Activated CD4-positive, alpha-beta T cell treated with anti-CD3 and anti-CD28 coated beads, Interleukin-2, amount 10 ng/mL, durations not matched to agents 7 days and 5 days (primary cell): ENCODE data around the gene ERFL. TPM values are rescaled to one million over a fixed set of nuclear protein-coding genes. Genes with fewer than 3 reads are reported as not detected.
"Not testable (repeated sequence)": the region's sequence is repeated elsewhere in the genome, so short reads cannot be mapped to it uniquely, and the experiment has no call there.

Experiments used
- CTCF ChIA-PET: fragments of 350-600 bp; sonication (Branson Sonifier 250); formaldehyde crosslinking; loops from one replicate; lab custom pipeline; 2021; ENCODE audit warnings: antibody characterized with exemption; lab: Charles Lee
- POLR2A ChIA-PET: fragments of 350-600 bp; sonication (Branson Sonifier 250); formaldehyde crosslinking; loops from one replicate; lab custom pipeline; 2021; ENCODE audit warnings: antibody characterized with exemption; lab: Charles Lee
- DNase-seq: peaks from one replicate; pipeline ENCODE4 v3.0.0-alpha.2; 2020
- H3K27ac Mint-ChIP-seq: one replicate; pipeline ENCODE4 v1.8.0; 2021; ENCODE audit warnings: mild to moderate bottlenecking, moderate library complexity, mixed read lengths
- H3K27me3 Mint-ChIP-seq: one replicate; pipeline ENCODE4 v1.8.0; 2021; ENCODE audit warnings: mixed read lengths
- H3K36me3 Mint-ChIP-seq: one replicate; pipeline ENCODE4 v1.8.0; 2021; ENCODE audit warnings: low read depth, mixed read lengths
- H3K4me1 Mint-ChIP-seq: one replicate; pipeline ENCODE4 v1.8.0; 2021; ENCODE audit warnings: mixed read lengths
- H3K4me3 Mint-ChIP-seq: one replicate; pipeline ENCODE4 v1.8.0; 2021; ENCODE audit warnings: mild to moderate bottlenecking, moderate library complexity, mixed read lengths
- H3K9me3 Mint-ChIP-seq: one replicate; pipeline ENCODE4 v1.8.0; 2021; ENCODE audit warnings: mixed read lengths
- total RNA-seq, 2 experiments: library from RNA; stranded (reverse); gene quantifications; one replicate each; pipeline ENCODE4 v1.2.3, GENCODE V29; 2021

Gene ERFL
- total RNA-seq, 2 experiments from 2014 or later, result 1.5 to 1.6 TPM

DNA sequence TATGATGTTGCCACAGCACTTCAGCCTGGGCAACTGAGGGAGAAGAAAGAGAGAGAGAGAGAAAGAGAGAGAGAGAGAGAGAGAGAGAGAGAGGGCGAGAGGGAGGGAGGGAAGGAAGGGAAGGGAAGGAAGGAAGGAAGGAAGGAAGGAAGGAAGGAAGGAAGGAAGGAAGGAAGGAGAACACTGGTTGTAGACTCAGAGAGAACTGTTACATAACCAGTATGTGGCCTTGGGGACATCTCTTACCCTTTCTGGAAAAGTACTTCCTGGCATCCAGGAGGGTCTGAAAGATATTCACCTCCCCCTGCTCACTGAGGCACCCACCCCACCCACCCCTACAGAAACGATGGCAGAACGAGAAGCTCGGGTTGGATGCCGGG is 47.9 kb downstream of the ERFL start:
- DNase-seq, result no peak
- peaks cover 62% of the 10 kb centered on the region for H3K4me1 Mint-ChIP-seq
- H3K27ac Mint-ChIP-seq, result peak overlapping the region; percentile 78
- ChIA-PET POLR2A (no interaction called here), CTCF (interaction anchor here (1.4 kb wide), 1 partner anchor 15 kb away, joined by 5 read pairs; no protein-coding TSS in a partner anchor)
- no peak overlapping the region for H3K4me3 Mint-ChIP-seq
- no peaks in the 10 kb centered on the region for H3K27me3 Mint-ChIP-seq
- H3K9me3 Mint-ChIP-seq, result no peaks in the 10 kb centered on the region
- peaks cover 24% of the 10 kb centered on the region for H3K36me3 Mint-ChIP-seq

DNA sequence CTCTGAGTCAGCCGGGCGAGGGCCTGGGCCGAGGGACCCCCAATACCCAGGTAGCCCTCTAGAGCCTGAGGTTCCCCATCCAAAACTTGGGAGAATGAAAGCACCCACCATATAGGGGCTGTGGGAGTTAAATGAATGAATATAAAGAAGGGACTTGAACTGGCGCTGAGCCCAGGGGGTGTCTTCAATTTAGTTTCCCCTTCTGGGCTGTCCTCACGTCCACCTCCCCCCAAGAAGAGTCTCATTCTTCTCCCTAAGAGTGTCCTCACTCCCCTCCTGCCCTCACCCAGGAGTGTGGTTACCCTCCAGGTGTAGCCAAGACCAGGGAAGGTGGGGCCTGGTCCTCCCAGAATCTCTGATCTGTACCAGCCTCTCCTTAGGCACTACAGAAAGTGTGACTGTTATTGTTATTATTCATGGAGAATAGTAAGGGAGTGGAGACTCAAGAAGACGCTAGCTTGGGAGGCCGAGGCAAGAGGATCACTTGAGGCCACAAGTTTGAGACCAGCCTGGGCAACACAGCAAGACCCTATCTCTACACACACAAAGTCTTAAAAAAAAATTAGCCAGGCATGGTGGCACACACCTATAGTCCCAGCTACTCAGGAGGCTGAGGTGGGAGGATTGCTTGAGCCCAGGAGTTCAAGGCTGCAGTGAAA is 48.5 kb downstream of the ERFL start:
- Mint-ChIP-seq H3K27ac (peak overlapping the region; percentile 78), H3K9me3 (no peaks in the 10 kb centered on the region), H3K4me1 (peaks cover 66% of the 10 kb centered on the region), H3K4me3 (no peak overlapping the region), H3K36me3 (peaks cover 20% of the 10 kb centered on the region), H3K27me3 (no peaks in the 10 kb centered on the region)
- no peak for DNase-seq
- ChIA-PET POLR2A (no interaction called here), CTCF (no interaction called here)

DNA sequence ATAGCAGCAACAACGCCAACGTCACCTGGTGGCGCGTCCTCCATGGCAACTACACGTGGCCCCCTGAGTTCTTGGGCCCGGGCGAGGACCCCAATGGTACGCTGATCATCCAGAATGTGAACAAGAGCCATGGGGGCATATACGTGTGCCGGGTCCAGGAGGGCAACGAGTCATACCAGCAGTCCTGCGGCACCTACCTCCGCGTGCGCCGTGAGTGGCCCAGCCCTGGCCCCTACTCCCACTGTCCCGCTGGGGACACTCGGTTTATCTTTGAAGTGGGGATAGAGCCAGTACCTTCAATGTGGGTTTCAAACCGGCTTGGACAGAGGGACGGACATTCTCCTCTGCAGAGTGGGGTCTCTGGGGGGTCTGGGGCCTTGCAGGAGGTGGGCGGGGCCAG is 49.2 kb downstream of the ERFL start:
- Mint-ChIP-seq H3K27ac (peak overlapping the region; percentile 80), H3K27me3 (no peaks in the 10 kb centered on the region), H3K4me3 (no peak overlapping the region), H3K36me3 (peaks cover 14% of the 10 kb centered on the region), H3K4me1 (peaks cover 70% of the 10 kb centered on the region), H3K9me3 (no peaks in the 10 kb centered on the region)
- CTCF ChIA-PET, result no interaction called here
- no peak for DNase-seq
- POLR2A ChIA-PET, result no interaction called here

DNA sequence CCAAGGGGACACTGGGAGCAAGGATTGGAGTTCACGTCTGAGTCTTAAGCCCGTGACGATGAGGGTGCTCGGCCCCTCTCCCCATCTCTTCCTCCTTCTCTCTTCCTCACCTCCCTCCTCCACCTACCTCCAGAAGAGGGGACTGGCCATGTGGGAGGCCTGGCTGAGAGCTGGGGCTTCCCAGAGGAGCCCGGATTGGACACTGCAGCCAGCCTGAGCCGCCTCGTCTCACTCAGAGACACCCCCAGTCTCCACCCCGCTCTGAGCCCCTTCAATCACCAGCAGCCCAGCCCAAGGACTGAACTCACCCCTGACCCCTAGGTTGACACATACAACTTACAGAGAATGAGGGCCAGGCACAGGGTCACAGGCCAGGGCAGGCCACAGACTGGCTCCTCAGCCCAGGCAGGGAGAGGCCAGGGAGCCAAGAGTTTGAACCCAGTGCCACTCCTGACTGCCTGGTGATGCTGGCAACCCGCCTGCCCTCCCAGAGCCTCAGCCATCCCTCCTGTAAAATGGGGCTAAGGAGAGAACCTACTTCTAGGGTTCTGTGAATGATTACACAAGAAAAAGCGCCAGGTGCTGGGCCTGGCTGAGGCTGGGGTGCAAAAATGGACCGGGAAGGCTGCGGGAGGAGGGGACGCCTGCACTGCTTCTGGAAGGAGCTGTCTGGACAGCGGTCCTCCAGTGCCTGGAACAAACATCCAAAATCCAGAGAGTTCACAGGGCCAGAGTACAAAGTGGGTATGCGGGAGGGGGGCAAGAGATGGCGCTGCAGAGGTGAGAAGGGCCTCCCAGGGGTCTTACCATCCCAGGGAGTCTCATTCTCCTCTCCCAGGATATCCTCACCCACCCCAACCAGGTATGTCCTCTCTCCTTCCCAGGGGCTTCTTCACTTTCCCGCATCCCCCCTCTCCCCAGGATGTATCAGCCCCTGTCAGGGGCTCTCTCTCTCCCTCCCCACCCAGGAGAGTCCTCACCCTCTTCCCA is 50.0 kb downstream of the ERFL start:
- no peak for DNase-seq
- H3K9me3 Mint-ChIP-seq, result no peaks in the 10 kb centered on the region
- CTCF ChIA-PET, result interaction anchor here (1.1 kb wide), 1 partner anchor 74 kb away, joined by 3 read pairs; no protein-coding TSS in a partner anchor
- POLR2A ChIA-PET, result no interaction called here
- H3K27me3 Mint-ChIP-seq, result no peaks in the 10 kb centered on the region
- peaks cover 77% of the 10 kb centered on the region for H3K4me1 Mint-ChIP-seq
- H3K4me3 Mint-ChIP-seq, result no peak overlapping the region
- peaks cover 8% of the 10 kb centered on the region for H3K36me3 Mint-ChIP-seq
- H3K27ac Mint-ChIP-seq, result peak overlapping the region; percentile 99

DNA sequence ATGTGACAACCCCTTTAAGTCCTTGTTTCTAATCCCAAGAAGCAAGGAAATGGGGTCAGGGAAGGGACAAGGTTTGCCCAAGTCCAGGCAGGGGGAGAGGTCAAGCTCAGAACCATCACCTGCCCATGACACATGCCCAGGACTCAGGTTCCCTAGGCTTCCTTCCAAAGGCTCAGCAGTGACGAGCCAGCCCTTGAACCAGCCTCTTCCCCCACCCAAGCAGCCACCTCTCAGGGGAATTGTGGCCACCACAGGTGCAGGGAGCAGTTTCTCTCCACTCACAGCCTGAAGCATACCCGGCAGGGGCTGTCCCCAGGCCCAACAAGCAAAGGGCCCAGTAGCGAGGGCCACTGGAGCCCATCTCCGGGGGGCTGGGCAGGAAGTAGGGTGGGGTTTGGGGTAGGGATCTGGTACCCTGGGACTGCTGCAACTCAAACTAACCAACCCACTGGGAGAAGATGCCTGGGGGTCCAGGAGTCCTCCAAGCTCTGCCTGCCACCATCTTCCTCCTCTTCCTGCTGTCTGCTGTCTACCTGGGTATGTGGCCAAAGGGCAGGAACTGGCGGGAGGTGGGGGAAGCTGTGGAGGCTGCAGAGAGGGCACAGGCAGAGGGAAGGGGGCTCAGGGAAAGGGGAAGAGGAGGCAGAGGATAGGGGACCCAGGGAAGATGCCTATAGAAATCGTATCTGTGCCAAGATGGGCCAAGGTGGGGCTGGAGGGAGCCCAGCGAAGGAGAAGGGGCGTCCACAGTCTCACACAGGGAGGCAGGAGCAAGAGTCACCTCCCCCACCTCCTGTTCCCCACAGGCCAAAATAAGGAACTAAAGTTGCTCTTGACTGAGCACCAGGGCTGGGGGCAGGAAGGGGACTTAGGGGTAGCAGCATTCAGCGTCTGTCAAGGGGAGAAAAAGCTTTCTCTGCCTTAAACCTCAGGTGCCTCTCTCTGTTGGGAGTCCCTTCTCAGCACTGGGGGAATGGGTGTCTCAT is 51.1 kb downstream of the ERFL start, which contains the start of gene CD79A:
Gene CD79A, plus strand, starts transcription at position 433 of the 986 bp plus-strand sequence. Its CDS starts 26 bp downstream, at position 459.
- Mint-ChIP-seq H3K27me3 (no peaks in the 10 kb centered on the region), H3K4me1 (peaks cover 83% of the 10 kb centered on the region), H3K4me3 (peak within 1 kb of the TSS; percentile 34), H3K9me3 (no peaks in the 10 kb centered on the region), H3K36me3 (peaks cover 10% of the 10 kb centered on the region), H3K27ac (peak within 1 kb of the TSS; percentile 99)
- CTCF ChIA-PET, result interaction anchor here (0.7 to 1.1 kb wide), 5 partner anchors 10 to 75 kb away, joined by 3 to 5 read pairs (median 3); partner anchors contain the start of gene RPS19
- DNase-seq, result no peak
- POLR2A ChIA-PET, result no interaction called here

DNA sequence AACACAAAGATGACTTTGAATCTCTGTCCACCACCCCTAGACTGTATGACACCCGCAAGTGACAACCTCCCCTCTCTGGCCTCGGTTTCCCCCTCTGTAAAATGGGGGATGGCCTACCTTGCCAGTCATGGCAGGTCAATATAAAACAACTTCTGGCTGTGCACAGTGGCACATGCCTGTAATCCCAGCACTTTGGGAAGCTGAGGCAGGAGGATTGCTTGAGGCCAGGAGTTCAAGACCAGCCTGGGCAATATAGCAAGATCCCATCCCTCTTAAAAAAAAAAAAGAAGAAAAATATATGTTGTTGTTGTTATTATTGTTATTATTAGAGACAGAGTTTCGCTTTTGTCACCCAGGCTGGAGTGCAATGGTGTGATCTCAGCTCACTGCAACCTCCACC is 52.3 kb downstream of the ERFL start:
- peaks cover 20% of the 10 kb centered on the region for H3K36me3 Mint-ChIP-seq
- POLR2A ChIA-PET, result interaction anchor here (0.7 to 1.0 kb wide), 2 partner anchors 16 to 76 kb away, joined by 3 to 4 read pairs; no protein-coding TSS in a partner anchor
- peak overlapping the region; percentile 67 for H3K4me3 Mint-ChIP-seq
- CTCF ChIA-PET, result interaction anchor here (0.6 to 1.9 kb wide), 11 partner anchors 12 to 1523 kb away, joined by 3 to 9 read pairs (median 4); partner anchors contain the start of gene RPS19
- not testable (repeated sequence) for DNase-seq, H3K27me3 Mint-ChIP-seq, H3K9me3 Mint-ChIP-seq
- H3K4me1 Mint-ChIP-seq, result peaks cover 87% of the 10 kb centered on the region
- peak overlapping the region; percentile 99 for H3K27ac Mint-ChIP-seq

DNA sequence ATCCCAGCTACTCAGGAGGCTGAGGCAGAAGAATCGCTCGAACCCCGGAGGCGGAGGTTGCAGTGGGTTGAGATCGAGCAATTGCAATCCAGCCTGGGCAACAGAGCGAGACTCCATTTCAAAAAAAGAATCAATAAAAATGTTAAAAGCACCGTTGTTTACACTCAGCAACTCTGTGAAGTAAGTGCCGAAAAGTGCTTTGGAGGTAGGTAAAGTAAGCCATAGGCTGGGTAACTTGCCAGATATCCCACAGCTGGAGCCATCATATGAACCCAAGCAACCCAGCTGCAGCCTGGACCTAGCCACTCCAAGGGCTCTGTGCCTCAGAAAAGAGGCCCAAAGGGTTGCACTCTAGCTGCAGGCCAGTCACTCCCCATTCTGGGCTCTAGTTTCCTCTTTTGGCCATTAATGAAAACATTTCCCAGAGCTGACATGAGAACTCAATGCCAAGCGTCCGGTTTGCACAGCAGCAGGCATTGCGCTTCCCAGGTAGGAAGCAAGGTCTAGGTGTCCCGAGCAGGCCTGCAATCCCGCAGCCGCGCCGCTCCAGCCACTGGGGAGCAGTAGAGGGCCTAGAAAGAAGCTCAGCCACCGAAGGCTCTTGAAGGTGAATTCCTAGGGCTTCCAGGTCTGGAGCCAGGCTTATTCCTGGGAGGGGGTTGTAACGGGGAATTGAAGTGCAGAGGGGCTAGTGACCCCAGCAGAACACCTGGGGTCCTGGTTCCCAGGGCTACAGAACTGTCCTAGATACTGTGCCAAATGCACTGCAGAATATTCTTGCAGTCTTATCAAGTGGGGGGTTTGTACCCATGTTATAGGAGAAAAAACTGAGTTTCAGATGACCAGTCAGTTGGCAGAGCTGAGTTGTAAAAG is 55.2 kb downstream of the ERFL start:
- Mint-ChIP-seq H3K27me3 (no peaks in the 10 kb centered on the region), H3K9me3 (no peaks in the 10 kb centered on the region), H3K36me3 (peaks cover 42% of the 10 kb centered on the region), H3K4me3 (peak overlapping the region; percentile 36), H3K4me1 (peaks cover 93% of the 10 kb centered on the region), H3K27ac (peak overlapping the region; percentile 99)
- POLR2A ChIA-PET, result interaction anchor here (1.0 to 1.2 kb wide), 2 partner anchors 13 to 156 kb away, joined by 3 to 4 read pairs; no protein-coding TSS in a partner anchor
- DNase-seq, result peak; percentile 71
- CTCF ChIA-PET, result interaction anchor here (0.8 to 3.5 kb wide), 12 partner anchors 8 to 85 kb away, joined by 3 to 44 read pairs (median 8); partner anchors contain the start of genes ARHGEF1, RABAC1 and RPS19

DNA sequence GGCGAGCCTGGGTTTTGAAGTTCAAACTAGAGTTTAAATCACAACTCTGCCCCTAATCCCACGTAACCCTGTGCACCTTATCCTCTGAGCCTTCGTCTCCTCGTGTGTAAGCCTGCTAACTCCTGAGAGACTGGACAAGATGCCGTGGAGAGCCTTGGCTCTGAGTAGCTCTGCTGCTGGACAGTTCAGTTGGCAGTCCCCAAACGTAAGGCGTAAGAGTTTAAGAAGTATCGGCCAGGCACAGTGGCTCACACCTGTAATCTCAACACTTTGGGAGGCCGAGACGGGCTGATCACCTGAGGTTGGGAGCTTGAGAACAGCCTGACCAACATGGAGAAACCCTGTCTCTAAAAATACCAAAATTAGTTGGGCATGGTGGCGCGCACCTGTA is 55.9 kb downstream of the ERFL start:
- Mint-ChIP-seq H3K36me3 (peaks cover 46% of the 10 kb centered on the region), H3K9me3 (no peaks in the 10 kb centered on the region), H3K4me1 (peaks cover 92% of the 10 kb centered on the region), H3K27ac (peak overlapping the region; percentile 99), H3K27me3 (no peaks in the 10 kb centered on the region), H3K4me3 (peak overlapping the region; percentile 14)
- ChIA-PET POLR2A (interaction anchor here (1.2 kb wide), 1 partner anchor 13 kb away, joined by 4 read pairs; no protein-coding TSS in a partner anchor), CTCF (interaction anchor here (0.8 to 3.5 kb wide), 12 partner anchors 9 to 86 kb away, joined by 3 to 44 read pairs (median 6); partner anchors contain the start of genes ARHGEF1, RABAC1 and RPS19)
- DNase-seq, result no peak

DNA sequence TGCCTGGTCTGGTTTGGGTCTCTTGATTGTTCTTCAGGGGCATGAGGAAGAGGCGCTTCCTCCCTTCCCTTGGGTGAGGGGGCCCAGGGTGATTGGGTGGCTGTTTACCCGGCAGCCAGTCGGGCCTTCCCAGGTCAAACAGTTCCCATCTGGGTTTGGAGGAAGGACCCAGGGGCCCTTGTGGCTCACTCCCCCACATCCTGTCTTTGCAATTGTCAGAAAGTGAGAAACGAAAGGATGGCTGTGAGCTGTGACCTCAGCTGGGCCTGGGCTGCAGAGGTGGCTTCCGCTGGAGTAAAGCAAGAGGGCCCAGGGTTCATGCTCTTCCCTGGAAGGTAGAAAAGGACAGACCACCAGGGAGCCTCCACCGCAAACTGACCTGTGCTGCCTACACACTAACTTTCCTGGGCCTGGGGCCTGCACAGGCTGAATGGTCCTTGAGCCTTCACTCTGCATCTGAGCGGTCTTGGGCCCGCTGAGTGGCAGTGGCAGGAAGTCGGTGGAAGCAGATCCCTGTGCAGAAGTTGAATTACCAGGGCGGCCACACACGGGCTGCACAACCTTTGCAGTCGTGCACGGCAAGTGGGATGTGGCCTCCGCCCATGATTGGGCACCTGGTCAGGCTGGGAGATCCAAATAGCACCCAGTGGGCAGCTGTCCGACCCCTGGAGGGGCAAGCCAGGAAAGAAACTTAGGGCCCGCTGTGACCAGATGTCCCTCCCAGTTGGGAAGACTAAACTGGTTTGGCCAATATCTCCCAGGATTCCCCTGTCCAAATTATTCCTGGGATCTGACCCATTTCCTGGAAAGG is 56.5 kb downstream of the ERFL start:
- no peaks in the 10 kb centered on the region for H3K9me3 Mint-ChIP-seq
- DNase-seq, result peak; percentile 84
- H3K27ac Mint-ChIP-seq, result peak overlapping the region; percentile 99
- peaks cover 46% of the 10 kb centered on the region for H3K36me3 Mint-ChIP-seq
- no peaks in the 10 kb centered on the region for H3K27me3 Mint-ChIP-seq
- peak overlapping the region; percentile 65 for H3K4me3 Mint-ChIP-seq
- ChIA-PET CTCF (interaction anchor here (0.9 to 3.5 kb wide), 10 partner anchors 10 to 86 kb away, joined by 3 to 44 read pairs (median 6); partner anchors contain the start of genes RABAC1 and RPS19), POLR2A (interaction anchor here (1.0 to 2.2 kb wide), 4 partner anchors 9 to 16 kb away, joined by 3 to 11 read pairs (median 6); partner anchors contain the start of gene RPS19)
- H3K4me1 Mint-ChIP-seq, result peaks cover 86% of the 10 kb centered on the region

DNA sequence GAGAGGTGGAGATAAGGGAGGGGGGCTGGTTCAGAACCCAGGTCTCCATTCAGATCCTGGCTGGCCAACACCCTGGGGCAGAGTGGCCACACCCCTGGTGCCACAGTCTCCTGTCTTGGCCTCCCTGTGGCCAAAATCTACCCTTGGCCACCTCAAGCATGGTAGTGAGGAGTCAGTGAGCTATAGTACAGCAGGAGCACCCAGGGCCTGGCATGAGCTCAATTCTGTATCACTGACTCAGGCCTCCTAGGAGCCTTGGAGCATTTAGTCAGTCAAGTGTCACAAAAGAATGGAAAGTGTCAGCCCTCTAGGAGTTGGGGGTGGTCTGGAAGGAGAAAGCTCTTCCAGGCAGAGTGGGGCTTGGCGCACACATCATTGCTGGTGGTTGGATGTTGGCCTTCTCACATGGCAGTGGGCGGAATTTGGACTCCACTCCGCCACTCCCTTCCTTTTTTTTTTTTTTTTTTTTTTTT is 57.8 kb downstream of the ERFL start:
- H3K27me3 Mint-ChIP-seq, result no peaks in the 10 kb centered on the region
- H3K27ac Mint-ChIP-seq, result peak overlapping the region; percentile 81
- CTCF ChIA-PET, result interaction anchor here (0.7 to 3.5 kb wide), 4 partner anchors 10 to 82 kb away, joined by 3 to 44 read pairs (median 17); partner anchors contain the start of gene RPS19
- no peak for DNase-seq
- H3K36me3 Mint-ChIP-seq, result peaks cover 56% of the 10 kb centered on the region
- H3K4me1 Mint-ChIP-seq, result peaks cover 80% of the 10 kb centered on the region
- H3K4me3 Mint-ChIP-seq, result no peak overlapping the region
- POLR2A ChIA-PET, result interaction anchor here (1.8 to 2.2 kb wide), 2 partner anchors 10 to 17 kb away, joined by 8 to 11 read pairs; partner anchors contain the start of gene RPS19
- no peaks in the 10 kb centered on the region for H3K9me3 Mint-ChIP-seq
